Tibial nerve (tissue), 4 donors: ENCODE results near the gene LCE2A. TPM values are rescaled to one million over a fixed set of nuclear protein-coding genes. Genes with fewer than 3 reads are reported as not detected.

ENCODE experiments used
- DNase-seq, 2 donors: peaks; one replicate each; pipeline ENCODE4 v3.0.0-alpha.2; 2019; ENCODE audit warnings: low spot score in 2 of 2
- H3K27ac ChIP-seq, 4 donors: fragments of 200-600 bp; sonication (generic) in 3 of 4; one replicate each; pipeline ENCODE4 v1.5.1; 2017 to 2019; ENCODE audit warnings: mild to moderate bottlenecking in 1 of 4
- H3K27me3 ChIP-seq, 2 donors: fragments of 200-600 bp; sonication (generic) in 1 of 2; one replicate each; pipeline versions ENCODE4 v1.5.1 to v1.6.0; 2017 to 2019
- H3K36me3 ChIP-seq, 3 donors: fragments of 200-600 bp; sonication (generic); one replicate each; pipeline ENCODE4 v1.5.1; 2018 to 2019
- H3K4me1 ChIP-seq, 4 donors: fragments of 200-600 bp; sonication (generic) in 3 of 4; one replicate each; pipeline ENCODE4 v1.5.1; 2017 to 2019
- H3K4me3 ChIP-seq, 4 donors: fragments of 200-600 bp; sonication (generic) in 3 of 4; one replicate each; pipeline ENCODE4 v1.5.1; 2017 to 2019; ENCODE audit warnings: mild to moderate bottlenecking in 1 of 4, moderate library complexity in 1 of 4
- H3K9me3 ChIP-seq, 4 donors: fragments of 200-600 bp; sonication (generic) in 3 of 4; one replicate each; pipeline ENCODE4 v1.5.1; 2017 to 2019
- EP300 ChIP-seq, 2 donors: sonication (generic); formaldehyde crosslinking; IDR thresholded peaks; one replicate each; pipeline ENCODE4 v1.6.1; 2017; ENCODE audit warnings: antibody characterized with exemption in 2 of 2, mild to moderate bottlenecking in 1 of 2
- POLR2A ChIP-seq, 2 donors: fragments of 450-650 bp; IDR thresholded peaks; one replicate each; pipeline ENCODE4 v1.6.1; 2017; ENCODE audit warnings: antibody characterized with exemption in 2 of 2, mild to moderate bottlenecking in 2 of 2, moderate library complexity in 2 of 2
- WGBS, 2 donors: methylation state at CpG; one replicate each; pipeline ENCODE4 v1.1.5; 2018; 5-methylcytosine and 5-hydroxymethylcytosine counted together
- total RNA-seq, 4 donors: library from RNA; depleted of rRNA; stranded (reverse); fragments of >200 nt; gene quantifications; one replicate each; pipeline ENCODE4 v1.1.0, GENCODE V29; 2016
- TF ChIP-seq, protein P1 (sequence below), 5 experiments: fragments of 200-600 bp in 3 of 5; fragments of 450-650 bp in 2 of 5; sonication (generic) in 3 of 5; IDR thresholded peaks; one replicate each; pipeline ENCODE4 v1.5.1; 2016 to 2019; ENCODE audit warnings: antibody characterized with exemption in 5 of 5, mild to moderate bottlenecking in 3 of 5, moderate library complexity in 2 of 5

Gene LCE2A
- total RNA-seq, 4 donors from 2014 or later: not detected

DNA sequence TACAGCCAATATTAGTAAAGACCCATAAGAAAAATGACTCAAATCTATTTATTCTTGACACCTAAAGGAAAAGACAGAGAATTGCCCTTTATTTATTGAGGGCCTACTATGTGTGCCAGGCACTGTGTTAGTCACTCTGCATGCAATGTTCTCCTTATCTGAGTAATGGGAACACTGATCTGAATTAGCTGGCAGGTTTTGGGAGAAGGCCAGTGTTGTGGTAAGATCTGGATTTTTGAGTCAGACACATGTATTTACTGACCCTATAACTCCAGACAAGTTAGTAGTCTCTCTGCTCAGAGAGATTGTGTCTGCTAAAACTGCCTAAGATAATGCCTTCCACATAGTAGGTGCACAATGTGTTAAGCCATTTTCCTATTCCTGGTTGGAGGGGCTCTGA is 27.1 kb downstream of the LCE2A start:
- Histone ChIP-seq H3K4me1 (no peaks in the 10 kb centered on the region), H3K27ac (no peak overlapping the region), H3K4me3 (no peak overlapping the region), H3K9me3 (no peaks in the 10 kb centered on the region), H3K27me3 (no peaks in the 10 kb centered on the region), H3K36me3 (no peaks in the 10 kb centered on the region)
- DNase-seq: no peak
- TF ChIP-seq EP300 (IDR thresholded peaks at IDR 0.05) (no peak), POLR2A (IDR thresholded peaks at IDR 0.05) (no peak)
- TF ChIP-seq, protein P1, sequence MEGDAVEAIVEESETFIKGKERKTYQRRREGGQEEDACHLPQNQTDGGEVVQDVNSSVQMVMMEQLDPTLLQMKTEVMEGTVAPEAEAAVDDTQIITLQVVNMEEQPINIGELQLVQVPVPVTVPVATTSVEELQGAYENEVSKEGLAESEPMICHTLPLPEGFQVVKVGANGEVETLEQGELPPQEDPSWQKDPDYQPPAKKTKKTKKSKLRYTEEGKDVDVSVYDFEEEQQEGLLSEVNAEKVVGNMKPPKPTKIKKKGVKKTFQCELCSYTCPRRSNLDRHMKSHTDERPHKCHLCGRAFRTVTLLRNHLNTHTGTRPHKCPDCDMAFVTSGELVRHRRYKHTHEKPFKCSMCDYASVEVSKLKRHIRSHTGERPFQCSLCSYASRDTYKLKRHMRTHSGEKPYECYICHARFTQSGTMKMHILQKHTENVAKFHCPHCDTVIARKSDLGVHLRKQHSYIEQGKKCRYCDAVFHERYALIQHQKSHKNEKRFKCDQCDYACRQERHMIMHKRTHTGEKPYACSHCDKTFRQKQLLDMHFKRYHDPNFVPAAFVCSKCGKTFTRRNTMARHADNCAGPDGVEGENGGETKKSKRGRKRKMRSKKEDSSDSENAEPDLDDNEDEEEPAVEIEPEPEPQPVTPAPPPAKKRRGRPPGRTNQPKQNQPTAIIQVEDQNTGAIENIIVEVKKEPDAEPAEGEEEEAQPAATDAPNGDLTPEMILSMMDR (IDR thresholded peaks at IDR 0.05): no peak

- TF ChIP-seq POLR2A (IDR thresholded peaks at IDR 0.05): no peak
- TF ChIP-seq EP300 (IDR thresholded peaks at IDR 0.05): no peak
- TF ChIP-seq, protein P1 (IDR thresholded peaks at IDR 0.05): no peak
- Histone ChIP-seq H3K27ac (no peak overlapping the region), H3K4me1 (no peaks in the 10 kb centered on the region), H3K36me3 (no peaks in the 10 kb centered on the region), H3K4me3 (no peak overlapping the region), H3K9me3 (no peaks in the 10 kb centered on the region), H3K27me3 (no peaks in the 10 kb centered on the region)
- DNase-seq: no peak
- 78 to 93% methylated on average over 1 of the region's 1 CpG for WGBS, 2 donors
These were observed 30.8 kb downstream of the LCE2A start for GRCh38 chr1:152728986-152729385.

GRCh38 chr1:152735648-152736047 is 37.5 kb downstream of the LCE2A start:
- Histone ChIP-seq H3K36me3 (no peaks in the 10 kb centered on the region), H3K27me3 (no peaks in the 10 kb centered on the region), H3K9me3 (no peaks in the 10 kb centered on the region), H3K27ac (no peak overlapping the region), H3K4me1 (no peaks in the 10 kb centered on the region), H3K4me3 (no peak overlapping the region)
- DNase-seq: no peak
- TF ChIP-seq EP300 (IDR thresholded peaks at IDR 0.05) (no peak), POLR2A (IDR thresholded peaks at IDR 0.05) (no peak)
- TF ChIP-seq, protein P1 (IDR thresholded peaks at IDR 0.05): no peak
- WGBS, 2 donors: 28 to 34% methylated on average over 1 of the region's 1 CpG

DNA sequence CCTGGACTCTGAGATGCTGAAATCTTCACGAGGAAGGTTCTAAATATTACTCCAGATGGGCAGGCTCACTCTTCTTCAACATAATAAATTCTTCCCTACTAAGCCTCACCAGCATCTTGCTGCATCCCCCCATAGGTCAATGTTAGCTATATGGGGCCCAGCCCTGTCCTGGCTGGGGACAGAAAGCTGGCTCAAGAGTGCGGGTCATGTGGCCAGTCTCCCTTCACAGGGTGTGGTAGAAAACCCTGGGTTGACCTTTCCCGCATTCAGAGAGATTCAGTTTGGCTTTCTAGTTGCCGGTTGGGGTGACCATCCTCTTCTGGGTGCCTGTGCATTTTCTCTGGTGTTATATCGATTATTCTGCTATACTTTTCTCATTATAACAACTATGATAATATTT is 39.9 kb downstream of the LCE2A start:
- no peak for DNase-seq

DNA sequence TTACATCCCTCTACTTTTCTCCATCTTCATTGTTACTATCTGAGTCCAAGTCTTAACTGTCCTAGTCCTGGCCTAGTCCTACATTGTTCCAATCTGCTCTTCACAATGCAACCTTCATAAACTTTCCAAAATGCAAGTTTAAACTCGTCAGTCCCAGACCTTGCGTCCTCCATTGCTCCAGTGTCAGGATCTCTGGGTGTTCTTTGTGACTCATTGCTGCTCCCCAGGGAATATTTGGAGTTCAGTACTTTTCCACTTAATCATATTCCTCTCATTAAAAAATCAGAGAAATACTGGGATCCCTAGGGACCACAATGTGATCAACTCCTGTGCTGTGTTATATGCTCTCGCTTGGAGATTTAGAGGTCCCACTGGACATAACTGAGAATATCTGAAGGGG is 41.7 kb downstream of the LCE2A start:
- H3K36me3 ChIP-seq: no peaks in the 10 kb centered on the region
- H3K27ac ChIP-seq: no peak overlapping the region
- no peaks in the 10 kb centered on the region for H3K4me1 ChIP-seq
- DNase-seq: no peak
- WGBS, 2 donors: 79 to 80% methylated on average over 3 of the region's 3 CpGs
- no peak for TF ChIP-seq EP300 (IDR thresholded peaks at IDR 0.05)
- H3K27me3 ChIP-seq: no peaks in the 10 kb centered on the region
- H3K9me3 ChIP-seq: no peaks in the 10 kb centered on the region
- no peak overlapping the region for H3K4me3 ChIP-seq

More for the DNA sequence above, 39.9 kb downstream of the LCE2A start:
- WGBS, 2 donors: 74 to 82% methylated on average over 5 of the region's 5 CpGs
- H3K9me3 ChIP-seq: no peaks in the 10 kb centered on the region
- H3K27me3 ChIP-seq: no peaks in the 10 kb centered on the region
- H3K4me3 ChIP-seq: no peak overlapping the region
- no peaks in the 10 kb centered on the region for H3K36me3 ChIP-seq
- no peak overlapping the region for H3K27ac ChIP-seq
- TF ChIP-seq POLR2A (IDR thresholded peaks at IDR 0.05) (no peak), EP300 (IDR thresholded peaks at IDR 0.05) (no peak)
- TF ChIP-seq, protein P1 (IDR thresholded peaks at IDR 0.05): no peak
- H3K4me1 ChIP-seq: no peaks in the 10 kb centered on the region

DNA sequence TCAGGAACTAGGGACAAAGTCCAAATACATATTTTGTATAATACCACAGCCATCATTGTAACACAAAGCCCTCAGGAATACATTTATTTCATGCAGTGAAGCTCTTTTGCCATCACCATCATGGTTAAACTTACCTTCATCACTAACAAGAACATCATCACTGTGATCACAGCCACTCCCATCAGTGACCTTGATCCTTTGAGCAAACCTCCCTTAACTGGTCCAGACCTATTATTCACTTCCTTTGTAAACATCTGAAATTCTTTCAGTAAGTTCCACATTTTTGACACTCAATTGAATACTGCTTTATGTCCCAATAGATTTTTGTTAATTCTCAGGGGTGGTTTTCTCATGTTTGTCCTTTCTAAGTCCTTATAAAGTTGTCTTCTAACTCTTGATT is 43.5 kb downstream of the LCE2A start:
- Histone ChIP-seq H3K27ac (no peak overlapping the region), H3K36me3 (no peaks in the 10 kb centered on the region), H3K4me3 (no peak overlapping the region), H3K27me3 (no peaks in the 10 kb centered on the region), H3K9me3 (no peaks in the 10 kb centered on the region), H3K4me1 (no peaks in the 10 kb centered on the region)
- TF ChIP-seq POLR2A (IDR thresholded peaks at IDR 0.05): no peak
- TF ChIP-seq, protein P1 (IDR thresholded peaks at IDR 0.05): no peak
- no peak for TF ChIP-seq EP300 (IDR thresholded peaks at IDR 0.05)
- DNase-seq: no peak
